HUDEP-2 (cell line): Measurements from ENCODE around the gene FRMD4B.

Source experiments
- DNase-seq, 76 experiments: peaks; one replicate each; lab custom pipeline; 2025; ENCODE audit not compliant: unreplicated experiment in 76 of 76; lab: John Stamatoyannopoulos, UW

The FRMD4B gene

GRCh38 chr3:69406163-69406562 lies 20.3 kb upstream of the FRMD4B start:
- DNase-seq = no peak

- DNase-seq = no peak
Observed at GRCh38 chr3:69405067-69405466, 19.2 kb upstream of the FRMD4B start.

- no peak for DNase-seq
Observed at GRCh38 chr3:69403454-69403853, 17.6 kb upstream of the FRMD4B start.

GRCh38 chr3:69400683-69401082 lies 14.8 kb upstream of the FRMD4B start:
- no peak for DNase-seq

- DNase-seq = no peak
Observed at GRCh38 chr3:69392850-69393249, 7.0 kb upstream of the FRMD4B start.

GRCh38 chr3:69392415-69392814 lies 6.5 kb upstream of the FRMD4B start:
- DNase-seq = no peak

GRCh38 chr3:69391554-69391953 lies 5.7 kb upstream of the FRMD4B start:
- no peak for DNase-seq

- no peak for DNase-seq
Observed at GRCh38 chr3:69390771-69391170, 4.9 kb upstream of the FRMD4B start.

- no peak for DNase-seq
Observed at GRCh38 chr3:69389520-69390248, 3.8 kb upstream of the FRMD4B start.

GRCh38 chr3:69388241-69388640 lies 2.4 kb upstream of the FRMD4B start:
- no peak for DNase-seq

GRCh38 chr3:69386556-69387385 lies 883 bp upstream of the FRMD4B start:
- DNase-seq = no peak

- DNase-seq = no peak
Observed at GRCh38 chr3:69385123-69385722, 665 bp downstream of the FRMD4B start.

- DNase-seq = no peak
Observed at GRCh38 chr3:69384326-69384725, 1.6 kb downstream of the FRMD4B start.

- no peak for DNase-seq
Observed at GRCh38 chr3:69379661-69380060, 6.2 kb downstream of the FRMD4B start.

- no peak for DNase-seq
Observed at GRCh38 chr3:69378112-69378802, 7.6 kb downstream of the FRMD4B start.

GRCh38 chr3:69377262-69377661 lies 8.6 kb downstream of the FRMD4B start:
- no peak for DNase-seq

- no peak for DNase-seq
Observed at GRCh38 chr3:69376731-69377130, 9.2 kb downstream of the FRMD4B start.

- no peak for DNase-seq
Observed at GRCh38 chr3:69371816-69372215, 14.1 kb downstream of the FRMD4B start.

GRCh38 chr3:69370901-69371301 lies 15.0 kb downstream of the FRMD4B start:
- no peak for DNase-seq

- DNase-seq = peak in 32 of 76 experiments; percentile 0 to 43 (median 10)
Observed at GRCh38 chr3:69370156-69370883, 15.6 kb downstream of the FRMD4B start.
